ENCODE results near the gene MYL5. TPM values are rescaled to one million over a fixed set of nuclear protein-coding genes. Genes with fewer than 3 reads are reported as not detected.
"Not testable (repeated sequence)": the region's sequence is repeated elsewhere in the genome, so short reads cannot be mapped to it uniquely, and the experiment has no call there.

Gene MYL5
- total RNA-seq, 4 donors from 2014 or later, result 8.7 to 19.0 (median 9.4) TPM

DNA sequence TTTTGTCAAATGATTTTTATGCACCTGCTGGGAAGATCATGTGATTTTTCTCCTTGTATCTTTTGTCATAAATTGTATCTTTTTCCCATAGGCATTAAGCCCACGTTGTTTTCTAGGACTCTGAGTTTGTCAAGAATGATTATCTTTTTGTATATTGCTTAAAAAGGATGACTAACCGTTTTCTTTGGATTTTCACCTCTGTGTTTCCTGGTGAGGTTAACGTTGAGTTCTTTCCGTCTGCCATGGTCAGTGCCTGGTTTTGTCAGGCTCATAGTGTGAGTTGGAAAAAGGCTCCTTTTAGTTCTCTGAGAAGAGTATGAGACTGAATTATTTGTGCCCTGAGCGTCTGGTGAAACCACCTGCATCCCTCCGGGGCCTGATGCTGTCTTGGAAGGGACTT is 53.2 kb downstream of the MYL5 start:
- ATAC-seq (ENCODE audit: low FRiP score), result no peak
- no peak for DNase-seq (ENCODE audit: low spot score)
- TF ChIP-seq, protein P1, sequence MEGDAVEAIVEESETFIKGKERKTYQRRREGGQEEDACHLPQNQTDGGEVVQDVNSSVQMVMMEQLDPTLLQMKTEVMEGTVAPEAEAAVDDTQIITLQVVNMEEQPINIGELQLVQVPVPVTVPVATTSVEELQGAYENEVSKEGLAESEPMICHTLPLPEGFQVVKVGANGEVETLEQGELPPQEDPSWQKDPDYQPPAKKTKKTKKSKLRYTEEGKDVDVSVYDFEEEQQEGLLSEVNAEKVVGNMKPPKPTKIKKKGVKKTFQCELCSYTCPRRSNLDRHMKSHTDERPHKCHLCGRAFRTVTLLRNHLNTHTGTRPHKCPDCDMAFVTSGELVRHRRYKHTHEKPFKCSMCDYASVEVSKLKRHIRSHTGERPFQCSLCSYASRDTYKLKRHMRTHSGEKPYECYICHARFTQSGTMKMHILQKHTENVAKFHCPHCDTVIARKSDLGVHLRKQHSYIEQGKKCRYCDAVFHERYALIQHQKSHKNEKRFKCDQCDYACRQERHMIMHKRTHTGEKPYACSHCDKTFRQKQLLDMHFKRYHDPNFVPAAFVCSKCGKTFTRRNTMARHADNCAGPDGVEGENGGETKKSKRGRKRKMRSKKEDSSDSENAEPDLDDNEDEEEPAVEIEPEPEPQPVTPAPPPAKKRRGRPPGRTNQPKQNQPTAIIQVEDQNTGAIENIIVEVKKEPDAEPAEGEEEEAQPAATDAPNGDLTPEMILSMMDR (IDR thresholded peaks at IDR 0.05), result no peak

DNA sequence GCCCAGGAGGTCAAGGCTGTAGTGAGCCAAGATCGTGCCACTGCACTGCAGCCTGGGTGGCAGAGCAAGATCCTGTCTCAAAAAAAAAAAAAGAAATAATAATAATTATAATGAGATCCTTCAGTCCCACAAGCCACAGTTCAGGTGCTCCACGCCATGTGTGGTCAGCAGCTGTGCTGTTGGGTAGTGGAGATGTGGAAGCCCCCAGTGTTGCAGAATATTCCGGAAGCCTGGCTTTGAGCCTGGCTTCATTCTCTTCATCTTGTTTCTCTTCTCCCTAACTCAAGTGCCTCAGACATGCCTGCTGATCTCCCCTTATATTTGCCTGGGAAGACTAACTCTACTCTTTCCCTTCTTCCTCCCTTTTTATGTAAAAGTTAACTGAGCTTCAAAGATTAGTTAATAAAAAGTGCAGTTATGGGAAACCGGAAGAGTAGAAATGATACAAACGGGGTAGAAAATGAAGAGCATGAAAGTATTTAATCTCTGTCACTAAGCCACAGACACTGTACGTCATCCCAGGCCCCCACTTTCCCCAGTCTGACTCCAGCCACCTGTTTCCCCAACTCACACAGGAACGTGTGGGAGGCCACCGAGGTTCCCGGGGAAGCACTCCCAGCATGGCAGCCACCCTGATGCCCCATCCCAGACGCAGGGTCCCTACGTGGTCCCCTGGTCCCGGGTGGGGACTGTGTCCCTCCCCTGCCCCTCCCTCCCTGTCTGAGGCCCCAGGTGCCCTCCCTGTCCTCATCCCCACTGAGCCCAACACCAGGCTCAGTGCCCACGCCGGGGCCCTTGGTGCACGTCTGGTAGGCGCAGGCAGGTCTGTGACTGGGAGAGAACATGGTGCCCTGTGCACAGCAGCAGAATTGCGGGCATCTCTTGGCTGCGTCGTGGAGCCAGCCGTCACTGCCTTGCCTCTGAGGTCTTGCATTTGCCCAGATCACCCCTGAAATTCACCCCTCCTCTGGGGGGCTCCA is 55.3 kb downstream of the MYL5 start:
- TF ChIP-seq, protein P1 (IDR thresholded peaks at IDR 0.05), result no peak
- DNase-seq (ENCODE audit: low spot score), result no peak
- no peak for ATAC-seq (ENCODE audit: low FRiP score)

DNA sequence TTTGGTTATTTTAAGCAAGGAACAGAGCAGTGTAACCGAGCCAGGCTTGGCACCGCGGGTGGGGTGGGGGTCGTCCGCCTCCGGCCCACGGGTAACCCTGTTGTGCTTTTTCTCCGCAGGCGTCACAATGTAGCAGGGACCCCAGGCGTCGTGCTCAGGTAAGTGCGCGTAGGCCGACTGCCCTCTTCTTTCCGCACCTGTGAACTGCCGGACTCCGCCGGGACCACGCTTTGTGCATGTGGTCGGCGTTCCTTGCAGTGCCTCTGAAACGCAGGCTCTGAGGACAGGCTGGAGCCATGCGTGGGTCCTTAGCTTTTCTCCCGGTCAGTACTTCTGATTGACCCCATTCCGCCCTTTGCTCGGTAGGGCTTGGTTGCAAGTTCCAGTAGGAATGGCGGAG is 56.2 kb downstream of the MYL5 start:
- DNase-seq (ENCODE audit: low spot score), result no peak
- no peak for ATAC-seq (ENCODE audit: low FRiP score)
- TF ChIP-seq, protein P1 (IDR thresholded peaks at IDR 0.05), result no peak

DNA sequence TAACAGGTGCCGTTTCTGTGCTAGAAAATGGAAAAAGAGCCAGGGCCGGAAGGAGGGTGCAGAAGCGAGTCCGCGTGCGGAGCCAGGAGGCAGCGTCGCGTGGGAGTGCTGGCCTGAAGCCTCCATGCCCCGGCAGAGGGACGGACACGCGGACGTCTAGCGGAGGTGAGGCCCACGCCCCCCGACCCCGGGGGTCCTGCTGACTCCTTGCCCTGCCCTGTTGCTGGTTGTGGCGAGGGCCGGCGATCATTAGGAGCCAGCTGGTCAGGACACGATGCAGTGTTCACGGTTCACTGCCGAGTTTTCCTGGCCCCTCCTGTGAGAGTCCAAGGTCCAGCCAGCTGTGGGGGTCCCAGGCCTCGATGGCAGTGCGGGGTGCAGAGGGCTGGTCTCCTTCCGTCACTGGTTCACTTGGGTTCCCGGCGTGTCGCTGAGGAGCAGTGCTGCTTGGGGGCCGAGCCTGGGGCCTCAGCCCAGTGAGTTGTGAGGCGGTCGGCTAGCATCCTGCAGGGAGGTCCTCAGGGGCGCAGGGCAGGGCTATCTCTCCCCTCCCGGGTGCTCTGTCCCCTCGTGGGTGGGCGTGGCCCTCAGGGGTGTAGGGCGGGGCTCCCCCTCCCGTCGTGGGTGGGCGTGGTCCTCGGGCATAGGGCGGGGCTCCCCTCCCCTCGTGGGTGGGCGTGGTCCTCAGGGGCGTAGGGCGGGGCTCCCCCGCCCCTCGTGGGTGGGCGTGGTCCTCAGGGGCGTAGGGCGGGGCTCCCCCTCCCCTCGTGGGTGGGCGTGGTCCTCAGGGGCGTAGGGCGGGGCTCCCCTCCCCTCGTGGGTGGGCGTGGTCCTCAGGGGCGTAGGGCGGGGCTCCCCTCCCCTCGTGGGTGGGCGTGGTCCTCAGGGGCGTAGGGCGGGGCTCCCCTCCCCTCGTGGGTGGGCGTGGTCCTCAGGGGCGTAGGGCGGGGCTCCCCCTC is 56.9 kb downstream of the MYL5 start:
- not testable (repeated sequence) for ATAC-seq (ENCODE audit: low FRiP score); DNase-seq (ENCODE audit: low spot score)

Other genes with a start within 250 kb of the MYL5 start
- gene ZNF721, start 175.4 kb upstream of the MYL5 start, total RNA-seq, result 10 to 100 TPM; 17.0 to 37.0 (median 23.3) TPM
- gene PIGG, start 175.3 kb upstream of the MYL5 start, total RNA-seq, result 10 to 100 TPM; 32.9 to 67.8 (median 51.9) TPM
- not detected for gene TMEM271, start 98.2 kb upstream of the MYL5 start, total RNA-seq
- 1 to 10 TPM in 3 of 4 donors, under 1 TPM in 1; 0.32 to 5.6 (median 2.9) TPM for gene PDE6B, start 49.0 kb upstream of the MYL5 start, total RNA-seq
- gene ATP5ME, start 266 bp upstream of the MYL5 start, total RNA-seq, result 100 to 1,000 TPM in 2 of 4 donors, 10 to 100 TPM in 2; 54.3 to 147 (median 107) TPM
- gene SLC49A3, start 14.6 kb downstream of the MYL5 start, total RNA-seq, result 10 to 100 TPM in 3 of 4 donors, 1 to 10 TPM in 1; 9.4 to 21.1 (median 19.0) TPM
- gene PCGF3, start 31.3 kb downstream of the MYL5 start, total RNA-seq, result 10 to 100 TPM; 31.0 to 67.1 (median 48.8) TPM
- 1 to 10 TPM in 3 of 4 donors, not detected in 1; 1.1 to 2.0 (median 1.9) TPM for gene CPLX1, start 151.6 kb downstream of the MYL5 start, total RNA-seq